ENCODE data around the gene NUCKS1. TPM values are rescaled to one million over a fixed set of nuclear protein-coding genes. Genes with fewer than 3 reads are reported as not detected.

The NUCKS1 gene
- total RNA-seq, 1 experiment from 2014 or later = 205 TPM

- CTCF ChIA-PET = interaction anchor here (1.0 to 1.4 kb wide), 2 partner anchors 16 to 35 kb away, joined by 4 read pairs; no protein-coding TSS in a partner anchor
Observed at GRCh38 chr1:205775717-205776056, 25.7 kb upstream of the NUCKS1 start.

GRCh38 chr1:205775015-205775716, 25.2 kb upstream of the NUCKS1 start, which contains the start of gene RAB29:
Gene RAB29 (minus strand): TSS chr1:205775482. CDS start chr1:205774956, 526 bp downstream.
- peak; percentile 77 to 79 for DNase-seq
- Mint-ChIP-seq H3K4me3 (ENCODE audit: unreplicated experiment) (peak within 1 kb of the TSS; percentile 99), H3K36me3 (ENCODE audit: insufficient read depth, unreplicated experiment) (no peaks in the 10 kb centered on the region), H3K27ac (ENCODE audit: unreplicated experiment) (peak within 1 kb of the TSS; percentile 61), H3K9me3 (ENCODE audit: unreplicated experiment) (no peaks in the 10 kb centered on the region), H3K4me1 (ENCODE audit: low read depth, unreplicated experiment) (peaks cover 6% of the 10 kb centered on the region), H3K27me3 (ENCODE audit: insufficient read depth, unreplicated experiment) (no peaks in the 10 kb centered on the region)
- no peaks in the 10 kb centered on the region for H3K27me3 ChIP-seq (replicated peaks; ENCODE audit: control insufficient read depth, insufficient read depth, low read length)
- CTCF ChIA-PET = interaction anchor here (1.0 to 1.5 kb wide), 3 partner anchors 17 to 35 kb away, joined by 3 to 4 read pairs (median 4); no protein-coding TSS in a partner anchor
- H3K9me3 ChIP-seq = no peaks in the 10 kb centered on the region
- H3K4me1 ChIP-seq = peaks cover 14% of the 10 kb centered on the region
- peak within 1 kb of the TSS; percentile 79 for H3K4me3 ChIP-seq (ENCODE audit: low read depth, low read length)
- intact Hi-C loops (cut with micrococcal nuclease; ENCODE audit: unreplicated experiment) = loop anchor here (1.0 kb wide), 1 partner anchor 25 kb away; the partner anchor contains the start of gene NUCKS1
- H3K36me3 ChIP-seq (ENCODE audit: control insufficient read depth, insufficient read depth, low read length) = no peaks in the 10 kb centered on the region
- POLR2A ChIA-PET = interaction anchor here (0.5 kb wide), 1 partner anchor 144 kb away, joined by 3 read pairs; no protein-coding TSS in a partner anchor
- BruUV-seq (replicated peaks) = no TSS peak
- TF ChIP-seq CTCF (IDR thresholded peaks at IDR 0.05; ENCODE audit: insufficient read depth in 1 of 2, low read depth in 1 of 2, low read length in 1 of 2, severe bottlenecking in 1 of 2, unreplicated experiment in 1 of 2) = no peak

More at GRCh38 chr1:205775717-205776056, 25.7 kb upstream of the NUCKS1 start:
- POLR2A ChIA-PET = no interaction called here
- Mint-ChIP-seq H3K27ac (ENCODE audit: unreplicated experiment) (peak overlapping the region; percentile 61), H3K9me3 (ENCODE audit: unreplicated experiment) (no peaks in the 10 kb centered on the region), H3K36me3 (ENCODE audit: insufficient read depth, unreplicated experiment) (no peaks in the 10 kb centered on the region), H3K4me3 (ENCODE audit: unreplicated experiment) (peak overlapping the region; percentile 99), H3K4me1 (ENCODE audit: low read depth, unreplicated experiment) (peaks cover under 1% of the 10 kb centered on the region), H3K27me3 (ENCODE audit: insufficient read depth, unreplicated experiment) (peaks cover 3% of the 10 kb centered on the region)
- Histone ChIP-seq H3K36me3 (ENCODE audit: control insufficient read depth, insufficient read depth, low read length) (no peaks in the 10 kb centered on the region), H3K27me3 (replicated peaks; ENCODE audit: control insufficient read depth, insufficient read depth, low read length) (no peaks in the 10 kb centered on the region), H3K4me1 (peaks cover 9% of the 10 kb centered on the region), H3K9me3 (no peaks in the 10 kb centered on the region), H3K4me3 (ENCODE audit: low read depth, low read length) (0 out of 2 replicates have a peak overlapping the region, but pooled peaks have one; percentile 4)
- no peak for TF ChIP-seq CTCF (IDR thresholded peaks at IDR 0.05; ENCODE audit: insufficient read depth in 1 of 2, low read depth in 1 of 2, low read length in 1 of 2, severe bottlenecking in 1 of 2, unreplicated experiment in 1 of 2)
- no peak for DNase-seq
- no TSS peak for BruUV-seq (replicated peaks)
- intact Hi-C loops (cut with micrococcal nuclease; ENCODE audit: unreplicated experiment) = loop anchor here (1.0 kb wide), 1 partner anchor 25 kb away; the partner anchor contains the start of gene NUCKS1

- peak; percentile 56 to 65 for DNase-seq
- Histone ChIP-seq H3K4me3 (ENCODE audit: low read depth, low read length) (peak overlapping the region; percentile 79), H3K4me1 (peaks cover 22% of the 10 kb centered on the region), H3K36me3 (ENCODE audit: control insufficient read depth, insufficient read depth, low read length) (no peaks in the 10 kb centered on the region), H3K9me3 (no peaks in the 10 kb centered on the region), H3K27me3 (replicated peaks; ENCODE audit: control insufficient read depth, insufficient read depth, low read length) (no peaks in the 10 kb centered on the region)
- CTCF ChIA-PET = interaction anchor here (1.0 to 1.5 kb wide), 3 partner anchors 17 to 203 kb away, joined by 3 to 5 read pairs (median 4); no protein-coding TSS in a partner anchor
- Mint-ChIP-seq H3K27ac (ENCODE audit: unreplicated experiment) (peak overlapping the region; percentile 61), H3K4me3 (ENCODE audit: unreplicated experiment) (peak overlapping the region; percentile 99), H3K27me3 (ENCODE audit: insufficient read depth, unreplicated experiment) (no peaks in the 10 kb centered on the region), H3K4me1 (ENCODE audit: low read depth, unreplicated experiment) (peaks cover 11% of the 10 kb centered on the region), H3K9me3 (ENCODE audit: unreplicated experiment) (no peaks in the 10 kb centered on the region), H3K36me3 (ENCODE audit: insufficient read depth, unreplicated experiment) (no peaks in the 10 kb centered on the region)
- intact Hi-C loops (cut with micrococcal nuclease; ENCODE audit: unreplicated experiment) = loop anchor here (1.0 kb wide), 1 partner anchor 24 kb away; the partner anchor contains the start of gene NUCKS1
- POLR2A ChIA-PET = interaction anchor here (0.5 kb wide), 1 partner anchor 144 kb away, joined by 3 read pairs; no protein-coding TSS in a partner anchor
- no TSS peak for BruUV-seq (replicated peaks)
- no peak for TF ChIP-seq CTCF (IDR thresholded peaks at IDR 0.05; ENCODE audit: insufficient read depth in 1 of 2, low read depth in 1 of 2, low read length in 1 of 2, severe bottlenecking in 1 of 2, unreplicated experiment in 1 of 2)
Observed at GRCh38 chr1:205774198-205775014, 24.4 kb upstream of the NUCKS1 start.
